IMR-90 (cell line): ENCODE results near the gene ARAP3. TPM values are rescaled to one million over a fixed set of nuclear protein-coding genes. Genes with fewer than 3 reads are reported as not detected.
"Not testable (repeated sequence)": the region's sequence is repeated elsewhere in the genome, so short reads cannot be mapped to it uniquely, and the experiment has no call there.

ENCODE experiments used
- ATAC-seq: fragments of 200-7000 bp; cut with Tn5 transposase; 2 replicates; pipeline ENCODE4 v1.9.1; 2020; ENCODE audit warnings: low read depth, mild to moderate bottlenecking, moderate library complexity
- BruUV-seq: library from RNA; stranded (reverse); fragments of 400-500 nt; replicated peaks from 2 replicates; lab custom pipeline; 2021; lab: Mats Ljungman, UMichigan
- CTCF ChIA-PET: fragments of 300-600 bp; formaldehyde crosslinking; extraction: SDS; loops from one replicate; lab custom pipeline; 2021; ENCODE audit warnings: antibody characterized with exemption; lab: Yijun Ruan, JAX
- POLR2A ChIA-PET: fragments of 300-600 bp; sonication (Branson Sonifier 250); formaldehyde crosslinking; loops from one replicate; lab custom pipeline; 2022; ENCODE audit warnings: antibody characterized with exemption; ENCODE audit not compliant: unreplicated experiment; lab: Charles Lee
- DNase-seq: peaks from one replicate; pipeline ENCODE4 v3.0.0; 2013
- H2AFZ ChIP-seq: replicated peaks from 2 replicates; pipeline ENCODE3; 2013; ENCODE audit warnings: low read length, mild to moderate bottlenecking; ENCODE audit not compliant: poor library complexity
- H2AK5ac ChIP-seq: 2 replicates; pipeline ENCODE4 v1.6.1; 2013; ENCODE audit warnings: low read depth, low read length, inconsistent platforms
- H2AK9ac ChIP-seq: replicated peaks from 2 replicates; pipeline ENCODE3; 2013; ENCODE audit warnings: mild to moderate bottlenecking, low read depth, low read length, moderate library complexity; ENCODE audit not compliant: poor library complexity
- H2BK120ac ChIP-seq: 2 replicates; pipeline ENCODE4 v1.6.1; 2013; ENCODE audit warnings: low read depth, low read length, inconsistent platforms
- H2BK15ac ChIP-seq: 3 replicates; pipeline ENCODE4 v1.6.1; 2013; ENCODE audit warnings: low read depth, low read length, inconsistent platforms
- H2BK20ac ChIP-seq: 2 replicates; pipeline ENCODE4 v1.6.1; 2013; ENCODE audit warnings: low read depth, mild to moderate bottlenecking, inconsistent platforms, low read length, moderate library complexity
- H2BK5ac ChIP-seq: 2 replicates; pipeline ENCODE4 v1.6.1; 2013; ENCODE audit warnings: mild to moderate bottlenecking, low read depth, low read length, inconsistent platforms; ENCODE audit not compliant: poor library complexity, severe bottlenecking
- H3K14ac ChIP-seq: replicated peaks from 2 replicates; pipeline ENCODE4 v1.6.1; 2013; ENCODE audit warnings: low read depth, low read length, inconsistent platforms
- H3K18ac ChIP-seq: 2 replicates; pipeline ENCODE4 v1.6.1; 2013; ENCODE audit warnings: low read depth, low read length, control low read depth
- H3K23ac ChIP-seq: 2 replicates; pipeline ENCODE4 v1.6.1; 2013; ENCODE audit warnings: low read depth, low read length, inconsistent platforms
- H3K27ac ChIP-seq: 2 replicates; pipeline ENCODE4 v1.5.1; 2013; ENCODE audit warnings: mild to moderate bottlenecking, control low read depth, low read length; ENCODE audit not compliant: insufficient read depth
- H3K27me3 ChIP-seq: 2 replicates; pipeline ENCODE4 v1.6.1; 2013; ENCODE audit warnings: low read length; ENCODE audit not compliant: control insufficient read depth, insufficient read depth
- H3K36me3 ChIP-seq: 2 replicates; pipeline ENCODE4 v1.6.1; 2013; ENCODE audit warnings: low read length, mixed read lengths; ENCODE audit not compliant: control insufficient read depth, insufficient read depth
- H3K4ac ChIP-seq: 2 replicates; pipeline ENCODE4 v1.6.1; 2013; ENCODE audit warnings: low read depth, low read length, inconsistent platforms
- H3K4me1 ChIP-seq: 2 replicates; pipeline ENCODE4 v1.6.1; 2013; ENCODE audit warnings: low read length, mixed read lengths; ENCODE audit not compliant: control insufficient read depth, insufficient read depth
- H3K4me2 ChIP-seq: 2 replicates; pipeline ENCODE4 v1.6.1; 2013; ENCODE audit warnings: low read depth, mild to moderate bottlenecking, control low read depth, low read length, moderate library complexity
- H3K4me3 ChIP-seq: 2 replicates; pipeline ENCODE4 v1.5.1; 2013; ENCODE audit warnings: low read depth, mild to moderate bottlenecking, control low read depth, low read length, moderate library complexity; ENCODE audit not compliant: insufficient read depth
- H3K56ac ChIP-seq: 2 replicates; pipeline ENCODE4 v1.6.1; 2013; ENCODE audit warnings: low read length, inconsistent platforms; ENCODE audit not compliant: insufficient read depth; ENCODE audit errors: extremely low read depth
- H3K79me1 ChIP-seq, 2 experiments: 2 replicates each; pipeline ENCODE4 v1.6.1; 2013; ENCODE audit warnings: low read length in 2 of 2, inconsistent platforms in 1 of 2, low read depth in 1 of 2
- H3K9ac ChIP-seq: 2 replicates; pipeline ENCODE4 v1.6.1; 2013; ENCODE audit warnings: low read depth, low read length, control low read depth
- H3K9me1 ChIP-seq: 2 replicates; pipeline ENCODE4 v1.6.1; 2013; ENCODE audit warnings: low read length, inconsistent platforms; ENCODE audit not compliant: insufficient read depth
- H3K9me3 ChIP-seq: 2 replicates; pipeline ENCODE4 v1.6.1; 2013; ENCODE audit warnings: low read length; ENCODE audit not compliant: control insufficient read depth, insufficient read depth
- H4K20me1 ChIP-seq: 2 replicates; pipeline ENCODE4 v1.6.1; 2013; ENCODE audit warnings: low read length, inconsistent platforms; ENCODE audit not compliant: insufficient read depth
- H4K5ac ChIP-seq: 2 replicates; pipeline ENCODE4 v1.6.1; 2013; ENCODE audit warnings: mild to moderate bottlenecking, low read depth, low read length, control low read depth
- H4K8ac ChIP-seq, 2 experiments: 2 replicates each; pipeline ENCODE4 v1.6.1; 2013; ENCODE audit warnings: low read depth in 2 of 2, low read length in 2 of 2, control low read depth in 1 of 2, inconsistent platforms in 1 of 2
- H4K91ac ChIP-seq: 2 replicates; pipeline ENCODE4 v1.6.1; 2013; ENCODE audit warnings: low read depth, low read length, inconsistent platforms; ENCODE audit not compliant: insufficient read depth
- BHLHE40 ChIP-seq: fragments of 150-350 bp; IDR thresholded peaks from 2 replicates; pipeline ENCODE4 v1.6.1; 2016; ENCODE audit warnings: mild to moderate bottlenecking, low read depth, low read length
- CHD1 ChIP-seq: IDR thresholded peaks from 2 replicates; pipeline ENCODE4 v1.6.1; 2012; ENCODE audit warnings: low read depth, low read length, improper control_type of control experiment
- RCOR1 ChIP-seq: IDR thresholded peaks from 2 replicates; pipeline ENCODE4 v1.6.1; 2012; ENCODE audit warnings: mild to moderate bottlenecking, low read length, improper control_type of control experiment; ENCODE audit not compliant: insufficient replicate concordance
- WGBS, 2 experiments: methylation state at CpG; one replicate each; pipeline versions ENCODE4 v1.1.5 to v1.1.7; 2013; ENCODE audit warnings: missing lambda C conversion rate in 2 of 2; ENCODE audit not compliant: insufficient read length in 1 of 2; ENCODE audit errors: extremely low coverage in 2 of 2; 5-methylcytosine and 5-hydroxymethylcytosine counted together
- dilution Hi-C: fragments of 300-500 bp; cut with HindIII; formaldehyde crosslinking; loops from one replicate; pipeline ENCODE4 v1.14.3; 2018; ENCODE audit warnings: low sequenced_read_pairs; ENCODE audit not compliant: unreplicated experiment
- in situ Hi-C: fragments of 300-500 bp; cut with MboI; formaldehyde crosslinking; loops from 3 replicates; pipeline ENCODE4 v1.14.3; 2019; ENCODE audit warnings: low sequenced_read_pairs, inconsistent platforms, mixed read lengths
- intact Hi-C: fragments of 100-400 bp; cut with micrococcal nuclease; formaldehyde crosslinking; loops from 2 replicates; pipeline ENCODE4 v1.10.0; 2022
- polyA plus RNA-seq, 3 experiments: library from polyadenylated mRNA; depleted of rRNA; stranded (reverse); fragments of >200 nt; gene quantifications; 2 replicates each; pipeline ENCODE4 v1.2.3, GENCODE V29; 2012; ENCODE audit warnings: low replicate concordance in 1 of 3
- total RNA-seq: library from RNA; depleted of rRNA; stranded (reverse); fragments of >200 nt; gene quantifications from 2 replicates; pipeline ENCODE4 v1.2.3, GENCODE V29; 2012
- TF ChIP-seq, protein P1 (sequence below): conservative IDR thresholded peaks from 2 replicates; pipeline ENCODE4 v1.5.1; 2012; ENCODE audit warnings: mild to moderate bottlenecking, low read depth, low read length, improper control_type of control experiment

ARAP3 gene
- total and polyA plus RNA-seq, 2 of the 4 experiments (the other 2 are of a cell fraction) = 2.2 to 6.9 TPM

DNA sequence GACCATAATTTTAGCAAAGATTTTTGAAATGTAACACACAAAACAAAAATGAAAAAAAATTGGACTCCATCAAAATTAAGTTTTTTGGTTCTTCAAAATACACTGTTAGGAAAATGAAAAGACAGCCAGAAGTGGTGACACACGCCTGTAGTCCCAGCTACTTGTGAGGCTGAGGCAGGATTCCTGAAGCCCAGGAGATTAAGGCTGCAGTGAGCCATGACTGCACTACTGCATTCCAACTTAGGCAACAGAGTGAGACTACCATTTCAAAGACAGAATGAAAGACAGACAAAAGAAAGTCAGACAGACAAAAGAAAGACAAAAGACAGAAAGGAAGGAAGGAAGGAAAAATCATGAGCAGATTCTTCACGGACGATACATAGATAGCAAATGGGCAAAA, 70.7 kb downstream of the ARAP3 start:
- Histone ChIP-seq H3K18ac (no peak overlapping the region), H3K4me2 (no peak overlapping the region), H2BK15ac (no peak overlapping the region), H4K5ac (no peak overlapping the region), H2AK9ac (no peak overlapping the region), H3K4ac (no peak overlapping the region), H3K14ac (no peak overlapping the region), H3K27ac (no peak overlapping the region), H3K79me1 (peaks cover 11 to 31% of the 10 kb centered on the region in 2 experiments; a peak in 3 of 4 replicates), H2BK5ac (no peak overlapping the region), H4K91ac (no peak overlapping the region), H2BK120ac (no peak overlapping the region), H3K23ac (no peak overlapping the region), H4K20me1 (0 out of 2 replicates have a peak, but pooled peaks cover under 1% of the 10 kb centered on the region), H3K9me1 (no peaks in the 10 kb centered on the region), H2AK5ac (no peak overlapping the region), H4K8ac (no peak overlapping the region), H2BK20ac (no peak overlapping the region), H3K9me3 (no peaks in the 10 kb centered on the region), H3K4me3 (no peak overlapping the region), H3K9ac (no peak overlapping the region), H3K27me3 (no peaks in the 10 kb centered on the region), H2AFZ (no peak overlapping the region), H3K56ac (no peak overlapping the region), H3K4me1 (no peaks in the 10 kb centered on the region), H3K36me3 (no peaks in the 10 kb centered on the region)
- intact Hi-C loops = no loop called here
- BruUV-seq = no TSS peak
- CTCF ChIA-PET = no interaction called here
- ATAC-seq (peak; percentile 53; the same call in 1 of the 2 replicates), DNase-seq (no peak)
- TF ChIP-seq BHLHE40 (no peak), CHD1 (no peak), RCOR1 (no peak)
- TF ChIP-seq, protein P1, sequence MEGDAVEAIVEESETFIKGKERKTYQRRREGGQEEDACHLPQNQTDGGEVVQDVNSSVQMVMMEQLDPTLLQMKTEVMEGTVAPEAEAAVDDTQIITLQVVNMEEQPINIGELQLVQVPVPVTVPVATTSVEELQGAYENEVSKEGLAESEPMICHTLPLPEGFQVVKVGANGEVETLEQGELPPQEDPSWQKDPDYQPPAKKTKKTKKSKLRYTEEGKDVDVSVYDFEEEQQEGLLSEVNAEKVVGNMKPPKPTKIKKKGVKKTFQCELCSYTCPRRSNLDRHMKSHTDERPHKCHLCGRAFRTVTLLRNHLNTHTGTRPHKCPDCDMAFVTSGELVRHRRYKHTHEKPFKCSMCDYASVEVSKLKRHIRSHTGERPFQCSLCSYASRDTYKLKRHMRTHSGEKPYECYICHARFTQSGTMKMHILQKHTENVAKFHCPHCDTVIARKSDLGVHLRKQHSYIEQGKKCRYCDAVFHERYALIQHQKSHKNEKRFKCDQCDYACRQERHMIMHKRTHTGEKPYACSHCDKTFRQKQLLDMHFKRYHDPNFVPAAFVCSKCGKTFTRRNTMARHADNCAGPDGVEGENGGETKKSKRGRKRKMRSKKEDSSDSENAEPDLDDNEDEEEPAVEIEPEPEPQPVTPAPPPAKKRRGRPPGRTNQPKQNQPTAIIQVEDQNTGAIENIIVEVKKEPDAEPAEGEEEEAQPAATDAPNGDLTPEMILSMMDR = no peak
- POLR2A ChIA-PET = no interaction called here
- in situ Hi-C loops = no loop called here
- WGBS, 2 experiments = no CpG with 5 or more reads among the region's 3 CpGs
- dilution Hi-C loops = no loop called here

DNA sequence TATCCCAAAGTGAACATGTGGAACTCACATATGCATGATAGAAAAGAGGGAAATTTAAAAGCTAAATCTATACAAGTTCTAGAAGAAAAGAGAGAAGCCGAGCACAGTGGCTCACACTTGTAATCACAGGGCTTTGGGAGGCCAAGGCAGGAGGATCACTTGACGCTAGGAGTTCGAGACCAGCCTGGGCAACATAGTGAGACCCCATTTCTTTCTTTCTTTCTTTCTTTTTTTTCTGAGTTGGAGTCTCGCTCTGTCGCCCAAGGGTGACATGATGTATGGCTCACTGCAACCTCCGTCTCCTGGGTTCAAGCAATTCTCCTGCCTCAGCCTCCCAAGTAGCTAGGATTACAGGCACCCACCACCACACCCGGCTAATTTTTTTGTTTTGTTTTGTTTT, 72.1 kb downstream of the ARAP3 start:
- H4K8ac ChIP-seq, CTCF ChIA-PET, H2AK9ac ChIP-seq, intact Hi-C loops, in situ Hi-C loops, H4K91ac ChIP-seq, H3K27me3 ChIP-seq, ATAC-seq, H3K36me3 ChIP-seq, H3K27ac ChIP-seq, H3K4ac ChIP-seq, H2AFZ ChIP-seq, DNase-seq, dilution Hi-C loops, H3K9me3 ChIP-seq, H3K23ac ChIP-seq, H4K20me1 ChIP-seq, POLR2A ChIA-PET, H2BK15ac ChIP-seq, BruUV-seq, H2AK5ac ChIP-seq, H3K9ac ChIP-seq, H3K18ac ChIP-seq, H2BK5ac ChIP-seq, H3K4me1 ChIP-seq, H4K5ac ChIP-seq, H3K4me3 ChIP-seq, H3K4me2 ChIP-seq, H3K56ac ChIP-seq, H2BK20ac ChIP-seq, H3K14ac ChIP-seq, H2BK120ac ChIP-seq, H3K9me1 ChIP-seq: not testable (repeated sequence)
- H3K79me1 ChIP-seq = peaks cover 5 to 32% of the 10 kb centered on the region in 2 experiments; a peak in 3 of 4 replicates
- no CpG with 5 or more reads among the region's 7 CpGs for WGBS, 2 experiments
